A673 (cell line): ENCODE results near the gene NACC2.

ENCODE experiments used
- CTCF ChIP-seq: fragments of 300-800, 200-600 bp; sonication (generic); conservative IDR thresholded peaks from 2 replicates; pipeline ENCODE4 v1.5.1; 2017; ENCODE audit warnings: low read depth, mild to moderate bottlenecking, antibody characterized with exemption, low read length, moderate library complexity, mixed read lengths
- EZH2 ChIP-seq: fragments of 200-600 bp; sonication (generic); IDR thresholded peaks from 2 replicates; pipeline ENCODE4 v1.6.1; 2017; ENCODE audit warnings: borderline replicate concordance, low read depth, mild to moderate bottlenecking, mixed read lengths, antibody characterized with exemption, low read length; ENCODE audit not compliant: poor library complexity, severe bottlenecking

- no peak for TF ChIP-seq CTCF
- TF ChIP-seq EZH2, result no peak
Observed at GRCh38 chr9:136129176-136129575, 34.1 kb upstream of the NACC2 start.
